Raji (cell line): Measurements from ENCODE around the gene PATJ.

Source experiments
- POLR2A ChIP-seq: IDR thresholded peaks from 2 replicates; pipeline ENCODE4 v1.6.1; 2011; ENCODE audit warnings: low read depth, low read length, control low read depth; ENCODE audit not compliant: insufficient read depth

Gene PATJ

GRCh38 chr1:62177621-62178020 is 435.3 kb downstream of the PATJ start:
- TF ChIP-seq POLR2A = no peak

DNA sequence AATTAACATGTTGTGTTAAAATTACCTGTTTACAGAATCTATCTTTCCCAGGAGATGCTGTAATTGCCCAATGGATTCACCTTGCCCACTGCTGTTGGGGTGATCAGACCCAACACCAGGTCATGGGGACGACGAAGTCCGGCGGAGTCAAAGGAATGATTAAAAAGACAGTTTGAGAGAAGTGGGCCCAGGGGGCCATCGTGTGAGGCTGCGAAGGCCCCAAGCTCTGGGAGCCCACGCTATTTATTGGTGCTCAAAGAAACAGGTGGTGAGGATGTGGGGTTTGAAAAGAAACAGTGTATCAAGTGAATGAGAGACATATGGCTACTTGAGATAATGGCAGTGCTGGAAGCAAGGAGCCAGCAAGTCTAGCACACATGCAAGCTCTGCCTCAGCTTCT is 436.1 kb downstream of the PATJ start:
- TF ChIP-seq POLR2A = no peak

GRCh38 chr1:62180639-62181038 is 438.4 kb downstream of the PATJ start:
- TF ChIP-seq POLR2A = no peak

DNA sequence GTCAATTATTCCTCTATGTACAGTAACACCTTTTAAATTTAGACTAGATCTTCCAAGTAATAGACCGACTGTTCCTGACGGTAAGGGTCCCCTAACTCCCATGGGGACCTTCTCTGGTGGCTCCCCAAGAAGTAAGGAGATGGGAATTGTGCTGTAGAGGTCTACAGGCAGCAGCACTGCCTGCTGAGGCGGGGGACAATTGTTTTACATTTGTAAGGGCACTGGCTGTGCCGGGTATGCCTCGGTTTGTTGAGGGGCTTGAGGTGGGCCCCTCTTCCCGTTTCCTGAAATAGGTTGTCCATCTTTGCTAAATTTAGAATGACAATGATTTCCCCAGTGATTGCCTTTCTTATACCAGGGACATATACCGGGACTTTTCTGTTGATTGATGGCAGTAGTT is 439.3 kb downstream of the PATJ start:
- TF ChIP-seq POLR2A = no peak

- TF ChIP-seq POLR2A = no peak
Measured at GRCh38 chr1:62184336-62184735, 442.1 kb downstream of the PATJ start.

DNA sequence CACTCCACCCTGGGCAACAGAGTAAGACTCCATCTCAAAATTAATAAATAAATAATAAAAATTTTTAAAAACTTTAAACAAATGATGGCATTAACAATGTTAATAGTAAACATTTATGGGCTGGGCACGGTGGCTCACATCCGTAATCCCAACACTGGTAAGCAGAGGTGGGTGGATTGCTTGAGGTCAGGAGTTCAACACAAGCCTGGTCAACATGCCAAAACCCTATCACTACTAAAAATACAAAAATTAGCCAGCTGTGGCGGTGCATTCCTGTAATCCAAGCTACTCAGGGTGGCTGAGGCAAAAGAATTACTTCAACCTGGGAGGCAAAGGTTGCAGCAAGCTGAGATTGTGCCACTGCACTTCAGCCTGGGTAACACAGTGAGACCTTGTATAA is 443.4 kb downstream of the PATJ start:
- TF ChIP-seq POLR2A = no peak

GRCh38 chr1:62187548-62187947 is 445.3 kb downstream of the PATJ start:
- no peak for TF ChIP-seq POLR2A

DNA sequence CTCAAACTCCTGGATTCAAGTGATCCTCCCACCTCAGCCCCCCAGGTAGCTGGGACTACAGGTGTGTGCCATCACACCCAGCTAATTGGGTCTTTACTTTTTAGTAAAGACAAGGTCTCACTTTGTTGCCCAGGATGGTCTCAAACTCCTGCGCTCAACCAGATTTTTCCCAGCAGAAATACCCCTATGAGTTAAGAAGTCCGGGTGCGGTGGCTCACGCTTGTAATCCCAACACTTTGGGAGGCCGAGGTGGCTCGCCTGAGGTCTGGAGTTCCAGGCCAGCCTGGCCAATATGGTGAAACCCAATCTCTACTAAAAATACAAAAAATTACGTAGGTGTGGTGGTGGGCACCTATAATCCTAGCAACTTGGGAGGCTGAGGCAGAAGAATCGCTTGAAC is 445.8 kb downstream of the PATJ start:
- TF ChIP-seq POLR2A = no peak

GRCh38 chr1:62194651-62195544 is 452.6 kb downstream of the PATJ start, which contains the start of gene L1TD1:
TSS of gene L1TD1 (plus strand) at chr1:62194849. CDS start at chr1:62206629, 11,780 bp downstream.
- TF ChIP-seq POLR2A = no peak

- TF ChIP-seq POLR2A = no peak
Measured at GRCh38 chr1:62196086-62196690, 453.9 kb downstream of the PATJ start.

- TF ChIP-seq POLR2A = no peak
Measured at GRCh38 chr1:62198069-62198780, 455.9 kb downstream of the PATJ start.

GRCh38 chr1:62198781-62199125 is 456.5 kb downstream of the PATJ start:
- no peak for TF ChIP-seq POLR2A

DNA sequence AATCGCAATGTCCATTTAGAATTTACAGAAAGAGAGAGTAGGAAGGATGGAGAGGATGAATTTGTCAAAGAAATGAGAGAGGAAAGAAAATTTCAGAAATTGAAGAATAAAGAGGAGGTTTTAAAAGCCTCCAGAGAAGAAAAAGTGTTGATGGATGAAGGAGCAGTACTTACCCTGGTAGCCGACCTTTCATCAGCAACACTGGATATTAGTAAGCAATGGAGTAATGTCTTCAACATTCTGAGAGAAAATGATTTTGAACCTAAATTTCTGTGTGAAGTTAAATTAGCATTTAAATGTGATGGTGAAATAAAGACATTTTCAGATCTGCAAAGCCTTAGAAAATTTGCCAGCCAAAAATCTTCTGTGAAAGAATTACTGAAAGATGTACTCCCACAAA is 464.9 kb downstream of the PATJ start:
- no peak for TF ChIP-seq POLR2A

DNA sequence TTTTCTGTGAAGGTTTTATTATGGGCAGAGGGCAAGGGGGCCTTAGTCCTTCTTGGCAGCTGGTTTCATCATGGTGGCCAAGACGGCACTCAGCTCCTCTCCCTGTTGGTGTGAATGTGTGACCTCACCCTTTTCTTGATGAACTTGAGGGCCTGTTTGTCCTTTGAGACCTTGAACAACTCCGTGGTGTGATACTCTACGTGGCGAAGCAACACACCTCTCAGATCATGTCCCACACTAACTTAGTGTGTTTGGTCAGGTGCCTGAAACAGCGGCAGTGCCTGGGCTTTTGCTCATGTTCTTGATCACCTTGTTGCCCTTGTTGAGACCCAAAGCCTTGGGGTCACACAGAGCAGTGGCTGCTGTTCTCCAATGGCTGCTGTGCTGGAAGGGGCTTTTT is 465.8 kb downstream of the PATJ start:
- no peak for TF ChIP-seq POLR2A

DNA sequence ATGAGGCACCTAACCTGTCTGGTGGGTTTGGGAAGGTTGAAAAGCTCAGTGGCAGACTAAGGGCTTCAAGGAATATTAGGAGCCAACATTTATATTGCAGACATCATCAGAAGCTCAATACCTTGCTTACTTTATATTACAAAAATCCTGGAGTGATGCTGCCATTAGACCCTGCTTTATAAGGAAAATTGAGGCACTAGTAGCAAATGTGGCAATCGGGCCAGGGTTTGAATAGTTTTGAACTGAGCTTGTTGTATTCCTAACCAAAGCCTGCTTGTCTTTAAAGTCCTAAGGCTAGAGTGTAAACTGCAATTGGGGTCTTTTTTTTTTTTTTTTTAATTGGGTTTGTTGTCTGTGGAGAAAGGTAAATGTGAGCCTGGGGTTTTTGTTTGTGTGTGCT is 466.7 kb downstream of the PATJ start:
- no peak for TF ChIP-seq POLR2A
